Measurements from ENCODE around the gene IDUA.
"Not testable (repeated sequence)": the region's sequence is repeated elsewhere in the genome, so short reads cannot be mapped to it uniquely, and the experiment has no call there.

Gene IDUA

DNA sequence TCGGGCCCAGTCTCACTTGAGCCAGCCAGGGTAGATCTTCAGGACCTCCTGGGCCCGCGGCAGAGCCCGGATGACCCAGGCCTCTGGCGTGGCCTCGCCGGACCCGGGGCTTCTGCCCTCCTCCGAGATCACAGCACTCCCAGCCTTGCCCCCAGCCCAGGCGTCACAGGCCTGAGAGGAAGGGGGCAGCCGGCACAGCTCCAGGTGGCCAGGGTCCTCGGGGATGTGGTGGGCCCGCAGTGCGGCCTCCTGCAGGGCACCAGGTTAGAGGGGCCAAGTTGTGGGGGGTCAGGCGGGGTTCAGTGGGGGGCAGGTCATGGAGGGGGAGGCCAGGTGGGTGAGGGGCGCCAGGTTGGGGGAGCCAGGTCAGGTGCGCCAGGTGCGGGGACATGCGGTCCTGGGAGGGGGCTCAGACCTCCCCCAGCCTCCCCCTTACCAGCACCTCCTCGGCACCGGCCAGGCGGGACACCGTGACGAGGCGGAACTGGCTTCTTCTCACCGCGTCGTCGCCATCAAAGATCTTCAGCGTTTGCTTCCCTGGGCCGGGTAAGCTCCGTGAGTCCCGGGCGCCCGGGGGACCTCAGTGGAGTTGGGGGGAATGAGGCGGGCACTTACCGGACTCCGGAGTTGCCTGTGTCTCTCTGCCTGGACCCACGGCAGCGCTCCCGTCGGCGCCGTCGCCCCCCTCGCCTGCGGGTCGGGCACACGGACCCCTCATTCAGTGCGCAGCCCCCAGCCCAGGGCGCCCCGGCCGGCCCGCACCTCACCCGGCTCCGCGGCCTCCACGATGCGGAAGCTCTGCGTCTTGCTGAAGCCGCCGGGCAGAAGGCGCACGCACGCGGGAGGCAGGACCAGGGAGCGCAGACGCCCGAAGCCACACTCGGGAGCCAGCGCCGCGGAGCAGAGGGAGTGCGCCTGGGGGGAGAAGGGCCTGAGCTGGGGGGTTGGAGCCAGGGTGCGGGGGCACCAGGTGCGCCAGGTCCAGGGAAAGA, 19.4 kb upstream of the IDUA start:
- no peak for DNase-seq

DNA sequence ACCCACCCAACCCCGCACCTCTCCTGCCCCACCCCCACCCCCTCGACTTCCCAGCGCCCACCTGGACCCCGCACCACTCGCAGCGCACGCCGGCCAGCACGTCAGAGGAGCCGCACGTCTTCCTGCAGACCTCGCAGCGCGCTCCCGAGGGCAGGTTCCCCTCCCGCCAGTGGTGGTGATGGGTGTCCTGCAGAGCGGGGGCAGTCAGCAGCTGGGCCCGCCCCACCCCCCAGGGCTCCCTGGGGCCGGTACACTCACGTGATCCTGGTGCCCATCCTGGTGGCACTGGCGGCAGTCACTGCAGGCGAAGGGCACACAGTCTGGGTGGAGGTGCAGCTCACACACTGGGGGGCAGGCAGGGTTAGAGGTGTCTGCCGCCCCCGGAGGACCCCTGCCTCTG, 18.6 kb upstream of the IDUA start:
- no peak for DNase-seq

DNA sequence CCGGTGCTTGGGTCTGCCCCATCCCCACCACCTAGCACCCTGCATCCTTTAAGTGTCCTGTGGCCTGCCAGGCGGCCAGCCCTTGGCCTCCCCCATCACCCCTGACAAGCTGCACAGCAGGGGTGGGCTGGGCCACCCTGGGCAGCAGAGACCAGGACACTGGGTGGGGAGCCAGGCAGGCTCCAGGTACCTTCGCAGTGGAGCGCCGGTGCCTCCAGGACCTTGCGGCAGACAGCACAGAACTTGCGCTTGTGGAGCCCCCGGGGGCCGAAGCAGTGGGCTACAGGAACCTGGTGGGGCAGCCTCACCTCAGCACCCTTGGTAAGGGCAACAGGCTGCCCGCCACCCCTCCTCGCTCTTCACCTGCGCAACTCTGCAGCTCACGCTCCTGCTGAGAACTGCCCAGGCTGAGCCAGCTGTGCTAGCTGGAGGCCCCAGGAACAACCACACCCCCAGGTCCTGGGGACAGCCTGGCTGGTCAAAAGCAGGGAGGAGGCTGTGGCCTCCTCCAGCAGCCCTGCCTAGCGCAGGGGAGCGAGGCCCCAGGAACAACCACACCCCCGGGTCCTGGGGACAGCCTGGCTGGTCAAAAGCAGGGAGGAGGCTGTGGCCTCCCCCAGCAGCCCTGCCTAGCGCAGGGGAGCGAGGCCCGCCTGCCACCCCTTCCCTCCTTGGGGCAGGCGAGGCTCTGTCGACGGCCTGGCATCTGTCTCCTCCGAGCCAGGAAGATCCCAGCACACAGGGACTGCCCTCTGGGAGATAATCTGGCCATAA, 18.0 kb upstream of the IDUA start:
- DNase-seq, result no peak

DNA sequence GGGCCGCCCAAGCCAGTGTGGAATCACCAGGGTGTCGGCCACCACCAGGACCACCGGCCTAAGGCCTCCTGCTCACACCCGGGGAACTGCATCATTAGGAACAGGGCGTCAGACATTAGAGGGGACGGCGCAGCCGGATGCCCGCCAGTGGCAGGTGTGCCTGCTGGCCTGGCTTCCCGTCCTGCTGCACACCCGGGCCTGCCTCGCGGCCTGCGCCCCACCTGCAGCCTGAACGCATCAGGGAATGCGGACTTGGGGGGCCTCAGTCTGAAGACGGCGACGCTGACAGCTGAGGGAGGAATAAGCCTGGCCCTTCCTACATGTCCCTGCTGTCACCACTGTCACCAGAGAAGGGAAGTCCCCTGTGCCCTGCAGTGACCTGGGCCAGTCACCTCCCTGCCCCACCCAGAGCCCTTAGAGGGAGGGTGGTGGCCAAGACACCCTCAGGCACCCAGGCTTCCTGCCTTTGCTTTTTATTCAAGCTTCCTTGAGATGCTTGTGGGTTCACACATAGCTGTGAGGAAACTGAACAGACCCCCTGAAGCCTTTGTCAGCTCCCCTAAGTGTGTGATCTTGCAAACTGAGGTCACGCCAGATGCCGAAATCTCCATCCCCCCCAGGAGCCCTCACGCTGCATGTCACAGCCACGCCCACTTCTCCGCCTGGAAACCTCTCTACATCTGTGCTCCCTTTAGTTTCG, 16.6 kb upstream of the IDUA start:
- DNase-seq, result no peak

DNA sequence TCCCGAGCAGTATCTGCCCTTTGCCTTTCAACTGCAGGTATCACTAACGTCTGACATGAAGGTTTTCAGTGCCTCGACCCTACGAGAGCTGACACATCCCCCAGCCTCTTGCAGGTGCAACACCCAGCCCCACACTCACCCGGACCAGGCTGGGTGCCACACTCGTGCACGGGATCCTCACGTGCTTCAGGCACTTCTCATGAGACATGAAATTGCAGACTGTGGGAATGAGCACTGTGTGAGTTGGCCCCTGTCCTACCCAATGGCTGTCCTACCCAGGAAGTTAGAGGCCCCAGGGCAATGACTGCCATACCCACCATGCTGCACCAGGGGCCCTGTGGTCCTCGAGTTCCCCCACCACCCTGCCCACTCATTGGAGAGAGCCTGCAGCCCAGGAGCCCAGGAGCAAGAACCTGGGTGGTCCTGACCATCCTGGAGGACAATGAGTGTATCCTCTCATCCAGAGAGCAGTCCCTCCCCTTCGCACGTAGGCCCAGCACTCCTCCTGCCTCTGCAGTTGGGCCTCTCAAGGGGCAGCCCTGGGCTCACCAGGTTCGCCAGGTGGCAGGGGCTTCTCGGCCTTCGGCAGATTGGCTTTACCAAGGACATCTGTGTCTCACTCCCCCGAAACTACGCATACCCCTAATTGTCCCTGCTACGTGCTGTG, 15.9 kb upstream of the IDUA start:
- no peak for DNase-seq

DNA sequence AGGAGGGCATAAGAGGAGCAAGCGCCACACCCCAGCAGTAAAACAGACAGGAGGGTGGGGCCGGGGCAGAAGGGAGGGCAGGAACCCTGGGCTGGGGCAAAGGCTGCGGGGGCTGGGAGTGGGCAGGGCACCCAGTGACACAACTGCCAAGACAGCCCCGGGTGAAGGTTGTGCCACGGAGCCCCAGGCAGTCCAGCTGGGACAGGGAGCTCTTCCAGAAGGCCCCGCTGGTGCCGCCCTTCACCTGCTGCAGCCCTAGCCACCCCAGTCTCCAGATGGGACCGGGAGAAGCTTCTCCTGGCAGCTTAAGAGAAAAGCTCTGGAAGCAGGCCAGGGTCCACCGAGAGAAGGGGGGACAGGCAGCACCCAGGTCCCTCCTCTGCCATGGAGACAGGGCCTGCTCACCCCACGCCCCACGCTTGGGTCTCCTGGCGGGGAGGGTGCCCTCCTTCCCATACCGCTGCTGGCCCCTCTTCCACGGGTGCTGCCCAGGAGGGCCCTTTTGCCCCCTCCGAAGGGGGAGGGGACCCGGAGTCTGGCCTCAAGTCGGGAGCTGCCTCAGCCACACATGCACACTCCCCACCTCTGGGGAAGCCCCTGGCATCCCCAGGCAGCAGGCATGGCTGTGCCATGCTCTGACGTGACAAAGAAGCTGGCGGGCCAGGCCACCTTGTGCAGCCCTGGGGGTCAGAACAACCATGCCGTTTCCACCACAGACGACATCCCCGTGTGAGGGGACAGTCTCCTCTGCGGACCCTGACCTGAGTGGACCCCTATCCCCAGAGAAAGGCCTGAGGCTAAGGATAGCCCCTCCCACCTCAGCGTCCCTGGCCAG, 15.0 kb upstream of the IDUA start:
- DNase-seq, result no peak

DNA sequence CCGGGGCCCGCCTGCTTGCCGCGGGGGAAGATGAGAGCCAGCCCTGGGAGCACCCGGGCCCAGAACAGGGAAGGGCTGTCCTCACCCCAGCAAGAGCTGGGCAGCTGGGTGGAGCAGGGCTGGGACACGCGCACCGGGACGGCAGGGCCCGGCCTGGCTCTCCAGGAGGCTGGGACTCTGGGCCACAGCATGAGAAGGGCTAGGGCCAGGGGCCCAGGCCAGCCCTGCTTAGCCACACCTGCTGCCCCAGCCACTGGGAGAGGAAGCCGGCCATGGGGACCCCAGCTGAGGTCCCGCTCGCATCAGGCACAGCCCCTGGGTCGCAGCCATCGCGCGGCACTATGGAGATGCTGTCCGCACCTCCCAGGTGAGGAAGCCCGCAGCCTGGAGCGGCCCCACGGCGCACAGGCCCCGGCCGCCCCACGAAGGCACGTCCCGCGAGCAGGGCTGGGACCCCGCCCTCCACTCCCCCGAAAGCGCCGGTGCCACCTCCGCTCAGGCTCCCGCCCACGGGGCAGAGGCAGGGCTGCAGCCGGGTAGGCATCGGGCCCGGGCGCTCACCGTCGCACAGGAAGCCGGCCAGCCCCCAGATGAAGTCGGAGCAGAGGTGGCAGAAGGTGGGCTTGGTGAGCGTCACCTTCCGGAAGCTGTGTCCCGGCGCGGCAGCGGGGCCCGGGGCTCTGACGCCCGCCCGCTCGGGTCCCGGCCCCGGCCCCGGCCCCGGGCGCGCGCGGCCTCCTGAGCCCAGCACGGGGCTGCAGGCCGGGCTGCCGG, 14.0 kb upstream of the IDUA start:
- no peak for DNase-seq

DNA sequence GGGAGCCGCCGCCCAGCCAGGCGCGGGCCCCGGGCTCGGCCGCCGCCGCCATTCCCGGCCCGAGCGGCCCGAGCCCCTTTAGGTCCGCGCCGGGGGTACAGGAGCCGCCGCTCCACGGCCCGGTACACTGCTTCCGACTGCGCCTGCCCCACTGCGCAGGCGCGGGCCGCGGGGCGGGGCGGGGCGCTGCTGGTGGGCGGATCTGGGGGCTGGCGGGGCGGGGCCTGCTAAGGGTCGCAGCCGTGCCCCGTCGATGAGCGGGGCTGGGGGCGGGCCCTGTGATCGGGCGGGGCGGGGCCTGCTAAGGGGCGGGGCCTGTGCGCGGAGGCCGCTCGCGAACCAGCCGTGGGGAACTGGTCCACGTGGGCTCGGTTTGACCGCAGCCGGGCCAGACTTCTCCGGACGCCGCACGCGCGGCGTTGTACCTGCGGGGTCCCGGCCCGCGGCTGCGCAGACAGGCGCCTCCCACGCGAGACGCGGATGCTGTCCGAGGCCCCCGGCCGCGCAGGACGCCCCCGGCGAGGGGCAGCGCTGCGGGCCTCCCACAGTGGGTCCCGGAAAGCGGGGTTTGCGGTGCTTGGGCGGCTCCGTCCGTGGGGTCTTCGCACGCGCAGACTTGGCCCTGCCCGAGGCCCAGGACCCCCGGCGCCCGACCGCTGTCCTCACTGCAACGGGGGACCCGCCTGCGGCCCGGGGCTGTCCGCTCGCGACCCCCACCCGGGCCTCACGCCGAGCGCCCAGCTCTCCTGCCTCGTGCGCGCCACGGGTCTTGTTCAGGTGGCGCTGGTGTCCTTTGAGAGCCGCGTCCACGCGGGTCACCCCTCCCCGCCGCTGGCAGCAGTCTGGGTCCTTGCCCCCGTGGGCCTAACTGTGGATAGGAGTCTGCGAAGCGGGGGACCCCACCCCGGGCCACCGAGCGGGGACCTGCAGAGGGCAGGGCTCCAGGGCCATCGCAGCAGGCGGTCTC, 13.1 kb upstream of the IDUA start, which contains the start of gene DGKQ:
DGKQ (minus strand) TSS at position 139 of the 967 bp plus-strand sequence; CDS start at position 52, 87 bp downstream.
- DNase-seq, result no peak

DNA sequence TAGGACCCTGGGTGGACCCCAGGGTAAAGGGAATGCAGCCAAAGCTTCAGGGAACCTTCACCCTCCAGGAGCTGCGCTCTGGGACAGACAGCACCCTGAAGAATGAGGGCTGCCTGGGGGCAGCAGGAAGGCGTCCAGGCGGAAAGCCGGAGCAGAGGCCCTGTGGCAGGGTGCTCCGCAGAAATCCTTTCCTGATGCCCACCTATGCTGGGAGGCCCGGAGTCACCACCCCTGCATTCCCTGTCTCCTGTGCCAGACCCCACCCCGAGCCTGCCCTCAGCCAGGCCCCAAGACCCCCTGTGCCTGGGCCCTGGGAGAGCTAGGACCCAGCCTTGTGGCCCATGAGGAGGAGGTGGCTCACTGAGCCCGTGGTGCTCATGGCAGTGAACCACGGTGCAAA, 12.2 kb upstream of the IDUA start:
- no peak for DNase-seq

DNA sequence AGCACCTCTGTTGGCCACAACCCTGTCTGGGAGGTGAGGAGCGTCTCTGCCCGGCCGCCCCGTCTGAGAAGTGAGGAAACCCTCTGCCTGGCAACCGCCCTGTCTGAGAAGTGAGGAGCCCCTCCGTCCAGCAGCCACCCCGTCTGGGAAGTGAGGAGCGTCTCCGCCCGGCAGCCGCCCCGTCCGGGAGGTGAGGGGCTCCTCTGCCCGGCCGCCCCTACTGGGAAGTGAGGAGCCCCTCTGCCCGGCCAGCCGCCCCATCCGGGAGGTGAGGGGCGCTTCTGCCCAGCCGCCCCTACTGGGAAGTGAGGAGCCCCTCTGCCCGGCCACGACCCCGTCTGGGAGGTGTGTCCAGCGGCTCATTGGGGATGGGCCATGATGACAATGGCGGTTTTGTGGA, 10.8 kb upstream of the IDUA start:
- not testable (repeated sequence) for DNase-seq

DNA sequence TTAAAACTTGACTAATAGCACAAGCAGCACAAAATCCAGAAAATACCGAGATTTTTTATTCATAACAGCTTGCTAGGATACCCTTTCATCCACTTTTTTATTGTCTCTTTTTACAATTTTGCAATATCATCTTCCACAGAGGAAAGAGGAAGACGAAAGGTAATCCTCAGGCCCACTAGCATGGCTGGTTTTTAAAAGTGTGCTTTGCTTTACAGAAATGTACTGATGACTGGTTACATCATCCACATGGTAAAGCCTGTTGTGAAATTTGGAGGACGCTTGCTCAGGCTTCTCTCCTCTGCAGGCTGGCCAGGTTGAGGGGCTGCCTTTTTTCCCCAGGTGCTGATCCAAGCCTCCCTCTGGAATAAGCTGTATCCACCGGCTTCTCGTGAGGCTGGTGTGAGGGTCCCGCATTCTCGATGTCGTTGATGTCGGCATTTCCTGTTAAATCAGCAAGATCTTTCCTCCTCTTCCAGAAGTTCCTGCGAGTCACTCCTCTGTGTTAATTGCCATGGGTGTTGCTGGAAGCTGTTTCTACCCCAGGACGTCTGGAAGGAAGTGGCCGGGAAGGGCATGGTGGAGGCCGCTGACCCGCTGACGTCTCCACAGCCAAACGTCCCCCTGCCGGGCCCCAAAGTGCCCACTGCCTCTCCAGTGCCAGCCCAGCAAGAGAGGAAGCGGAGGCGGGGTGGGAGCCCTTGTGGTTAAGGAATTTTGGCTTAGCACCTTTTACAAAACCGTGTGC, 7.7 kb upstream of the IDUA start:
- DNase-seq, result no peak

DNA sequence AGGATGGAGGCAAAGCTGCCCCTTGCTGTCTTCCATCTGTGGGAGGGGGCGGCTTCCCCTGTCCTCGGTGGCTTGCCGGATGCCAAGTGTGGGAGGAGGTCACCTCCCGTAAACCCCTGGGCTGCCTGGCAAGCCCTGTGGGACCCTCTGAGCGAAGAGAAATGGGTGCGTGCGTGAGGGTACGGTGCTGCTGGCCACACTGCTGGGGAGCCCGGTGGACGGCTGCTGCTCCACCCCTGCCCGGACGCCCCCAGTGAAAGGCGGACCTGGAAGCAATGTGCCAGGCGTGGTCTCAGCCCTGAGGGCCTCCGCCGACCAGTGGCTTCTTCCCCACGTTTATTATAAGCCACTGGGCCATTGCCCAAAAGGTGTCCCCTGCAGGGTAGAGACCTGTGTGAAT, 4.6 kb upstream of the IDUA start:
- no peak for DNase-seq

DNA sequence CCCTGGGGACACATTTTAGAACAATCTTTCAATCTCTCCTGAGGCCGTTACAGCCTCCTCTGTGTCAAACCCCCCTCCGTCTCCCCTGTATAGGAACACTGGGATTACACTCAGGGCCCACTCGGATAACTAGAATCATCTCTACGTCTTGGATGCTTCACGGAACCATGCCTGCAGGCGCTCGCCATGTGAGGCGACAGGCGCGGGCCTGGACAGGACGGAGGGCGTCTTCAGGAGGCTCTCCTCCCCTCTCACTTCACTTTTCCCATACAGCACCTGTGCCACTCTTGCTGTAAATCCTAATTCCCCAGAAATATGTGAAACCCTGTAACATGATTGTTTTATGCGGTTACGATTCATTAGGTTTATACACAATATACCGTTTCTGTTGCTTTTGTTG, 4.0 kb upstream of the IDUA start:
- no peak for DNase-seq

DNA sequence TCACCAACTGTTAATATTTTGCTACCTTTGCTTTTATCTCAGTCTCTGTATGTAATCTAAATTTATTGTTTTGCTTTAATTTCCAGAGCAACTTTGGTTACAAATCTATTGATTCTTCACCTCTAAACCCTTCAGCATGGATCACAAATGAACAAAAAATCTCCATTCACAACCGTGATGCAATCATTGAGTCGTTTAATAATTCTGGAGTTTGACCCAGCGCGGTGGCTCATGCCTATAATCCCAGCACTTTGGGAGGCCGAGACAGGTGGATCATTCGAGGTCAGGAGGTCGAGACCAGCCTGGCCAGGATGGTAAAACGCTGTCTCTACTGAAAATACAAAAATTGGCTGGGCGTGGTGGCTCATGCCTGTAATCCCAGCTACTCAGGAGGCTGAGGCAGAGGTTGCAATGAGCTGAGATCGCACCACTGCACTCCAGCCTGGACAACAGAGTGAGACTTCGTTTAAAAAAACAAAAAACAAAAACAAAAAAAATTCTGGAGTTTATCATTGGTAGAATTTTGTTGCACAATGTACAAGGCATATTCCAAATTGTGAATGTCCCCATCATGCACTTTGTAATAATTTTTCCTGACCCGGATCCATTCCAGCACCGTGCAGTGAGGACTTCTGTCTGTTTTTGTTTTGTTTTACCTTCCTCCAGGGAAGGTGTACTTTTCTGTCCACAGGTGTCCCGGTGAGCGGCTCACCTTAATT, 2.3 kb upstream of the IDUA start:
- no peak for DNase-seq

DNA sequence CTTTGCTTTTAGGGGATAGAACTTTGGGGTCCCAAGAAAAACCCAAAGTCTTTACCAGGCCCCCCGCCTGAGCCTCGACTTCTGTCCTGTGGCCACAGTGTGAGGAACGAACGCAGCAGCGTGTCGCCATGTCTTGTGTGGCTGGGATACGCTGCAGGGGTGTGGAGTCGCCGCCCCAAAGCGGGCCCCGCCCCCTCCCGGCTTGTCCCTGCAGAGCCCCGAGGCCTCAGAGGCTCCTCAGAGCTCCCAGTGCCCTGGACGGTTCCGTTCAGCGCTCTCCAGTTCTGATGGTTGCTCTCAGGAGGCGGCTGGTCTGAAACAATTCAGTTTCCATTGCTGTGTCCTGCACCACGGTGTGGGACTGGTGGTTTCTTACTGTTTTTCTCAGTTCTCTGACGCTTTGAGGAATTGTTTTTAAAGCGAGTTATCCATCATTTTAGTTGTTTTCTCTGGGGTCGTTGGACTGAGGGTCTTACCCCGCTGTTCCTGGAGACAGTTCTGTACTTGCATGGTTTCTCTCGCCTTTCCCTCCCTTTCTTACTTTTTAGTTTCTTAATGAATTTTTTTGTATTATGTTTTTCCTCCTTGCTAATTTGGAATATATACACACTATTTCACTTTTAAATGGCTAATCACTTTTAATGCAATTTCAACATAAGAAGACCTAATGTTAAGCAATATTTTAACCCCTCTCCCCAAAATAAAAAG, 1.6 kb upstream of the IDUA start:
- DNase-seq, result no peak

DNA sequence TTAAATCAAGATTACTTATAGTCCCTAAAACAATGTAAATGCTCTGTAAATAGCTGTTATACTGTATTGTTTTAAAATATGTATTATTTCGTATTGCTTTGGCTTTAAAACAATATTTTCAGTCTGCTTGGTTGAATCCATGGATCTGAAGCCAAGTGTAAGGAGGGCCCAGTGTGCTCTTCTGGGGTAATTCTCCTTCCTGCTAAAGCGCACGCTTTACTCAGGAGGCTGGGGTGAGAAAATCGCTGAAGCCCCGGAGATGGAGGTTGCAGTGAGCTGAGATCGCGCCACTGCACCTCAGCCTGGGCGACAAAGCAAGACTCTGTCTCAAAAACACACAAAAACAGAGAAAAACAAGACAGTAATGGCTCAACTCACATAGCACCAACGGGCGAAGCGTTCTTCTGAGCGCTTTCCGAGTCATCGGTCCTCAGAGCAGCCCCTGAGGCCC, 391 bp upstream of the IDUA start:
- DNase-seq, result no peak
